ENCODE data around the gene ZNF773. TPM values are rescaled to one million over a fixed set of nuclear protein-coding genes. Genes with fewer than 3 reads are reported as not detected.
A peak's percentile ranks its signal among the peaks of the same experiment; 100 is the strongest.
"Not testable (repeated sequence)": the region's sequence is repeated elsewhere in the genome, so short reads cannot be mapped to it uniquely, and the experiment has no call there.

ZNF773 gene
- total RNA-seq (6.9 and 8.0 TPM in 2 replicates), polyA plus RNA-seq (5.0 and 6.6 TPM in 2 replicates)

GRCh38 chr19:57499680-57500395 is at the start of gene ZNF773:
TSS of gene ZNF773 (plus strand) at chr19:57499938. CDS start at chr19:57500081, 143 bp downstream.
- not testable (repeated sequence) for H3K36me3 ChIP-seq (replicated peaks; ENCODE audit: insufficient read depth, low read depth); H3K9me2 ChIP-seq (replicated peaks; ENCODE audit: insufficient read depth); H3K27me3 ChIP-seq; H4K20me1 ChIP-seq (ENCODE audit: insufficient read depth, poor library complexity, severe bottlenecking); H3K9me3 ChIP-seq (ENCODE audit: low read depth); H3K4me1 ChIP-seq (ENCODE audit: insufficient read depth)
- H3K79me2 ChIP-seq = peaks cover 26% of the 10 kb centered on the region
- H3K27ac ChIP-seq = peak within 1 kb of the TSS; percentile 89
- peak; percentile 96 for DNase-seq (ENCODE audit: low spot score)
- WGBS (ENCODE audit: low lambda C conversion rate, missing lambda C conversion rate) = 1% methylated on average over 59 of the region's 69 CpGs
- H3K4me3 ChIP-seq = peak within 1 kb of the TSS; percentile 46
- peak within 1 kb of the TSS; percentile 37 for H2AFZ ChIP-seq
- H3K4me2 ChIP-seq = peak within 1 kb of the TSS; percentile 85

- no peaks in the 10 kb centered on the region for H4K20me1 ChIP-seq (ENCODE audit: insufficient read depth, poor library complexity, severe bottlenecking)
- no peaks in the 10 kb centered on the region for H3K4me1 ChIP-seq (ENCODE audit: insufficient read depth)
- H3K79me2 ChIP-seq = no peaks in the 10 kb centered on the region
- H2AFZ ChIP-seq = no peak overlapping the region
- 94% methylated on average over 3 of the region's 3 CpGs for WGBS (ENCODE audit: low lambda C conversion rate, missing lambda C conversion rate)
- no peak for DNase-seq (ENCODE audit: low spot score)
- no peaks in the 10 kb centered on the region for H3K27me3 ChIP-seq
- H3K27ac ChIP-seq = no peak overlapping the region
- no peak overlapping the region for H3K4me2 ChIP-seq
- no peaks in the 10 kb centered on the region for H3K36me3 ChIP-seq (replicated peaks; ENCODE audit: insufficient read depth, low read depth)
- no peak overlapping the region for H3K4me3 ChIP-seq
- TF ChIP-seq EZH2phosphoT487 (IDR thresholded peaks at IDR 0.05; ENCODE audit: low read depth, severe bottlenecking, unreplicated experiment) (no peak), EZH2 (IDR thresholded peaks at IDR 0.05; ENCODE audit: borderline replicate concordance) (no peak)
- TF ChIP-seq, protein P1, sequence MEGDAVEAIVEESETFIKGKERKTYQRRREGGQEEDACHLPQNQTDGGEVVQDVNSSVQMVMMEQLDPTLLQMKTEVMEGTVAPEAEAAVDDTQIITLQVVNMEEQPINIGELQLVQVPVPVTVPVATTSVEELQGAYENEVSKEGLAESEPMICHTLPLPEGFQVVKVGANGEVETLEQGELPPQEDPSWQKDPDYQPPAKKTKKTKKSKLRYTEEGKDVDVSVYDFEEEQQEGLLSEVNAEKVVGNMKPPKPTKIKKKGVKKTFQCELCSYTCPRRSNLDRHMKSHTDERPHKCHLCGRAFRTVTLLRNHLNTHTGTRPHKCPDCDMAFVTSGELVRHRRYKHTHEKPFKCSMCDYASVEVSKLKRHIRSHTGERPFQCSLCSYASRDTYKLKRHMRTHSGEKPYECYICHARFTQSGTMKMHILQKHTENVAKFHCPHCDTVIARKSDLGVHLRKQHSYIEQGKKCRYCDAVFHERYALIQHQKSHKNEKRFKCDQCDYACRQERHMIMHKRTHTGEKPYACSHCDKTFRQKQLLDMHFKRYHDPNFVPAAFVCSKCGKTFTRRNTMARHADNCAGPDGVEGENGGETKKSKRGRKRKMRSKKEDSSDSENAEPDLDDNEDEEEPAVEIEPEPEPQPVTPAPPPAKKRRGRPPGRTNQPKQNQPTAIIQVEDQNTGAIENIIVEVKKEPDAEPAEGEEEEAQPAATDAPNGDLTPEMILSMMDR (IDR thresholded peaks at IDR 0.05; ENCODE audit: poor library complexity) = no peak
- no peaks in the 10 kb centered on the region for H3K9me3 ChIP-seq (ENCODE audit: low read depth)
- no peaks in the 10 kb centered on the region for H3K9me2 ChIP-seq (replicated peaks; ENCODE audit: insufficient read depth)
Measured at GRCh38 chr19:57452307-57452706, 47.4 kb upstream of the ZNF773 start.

DNA sequence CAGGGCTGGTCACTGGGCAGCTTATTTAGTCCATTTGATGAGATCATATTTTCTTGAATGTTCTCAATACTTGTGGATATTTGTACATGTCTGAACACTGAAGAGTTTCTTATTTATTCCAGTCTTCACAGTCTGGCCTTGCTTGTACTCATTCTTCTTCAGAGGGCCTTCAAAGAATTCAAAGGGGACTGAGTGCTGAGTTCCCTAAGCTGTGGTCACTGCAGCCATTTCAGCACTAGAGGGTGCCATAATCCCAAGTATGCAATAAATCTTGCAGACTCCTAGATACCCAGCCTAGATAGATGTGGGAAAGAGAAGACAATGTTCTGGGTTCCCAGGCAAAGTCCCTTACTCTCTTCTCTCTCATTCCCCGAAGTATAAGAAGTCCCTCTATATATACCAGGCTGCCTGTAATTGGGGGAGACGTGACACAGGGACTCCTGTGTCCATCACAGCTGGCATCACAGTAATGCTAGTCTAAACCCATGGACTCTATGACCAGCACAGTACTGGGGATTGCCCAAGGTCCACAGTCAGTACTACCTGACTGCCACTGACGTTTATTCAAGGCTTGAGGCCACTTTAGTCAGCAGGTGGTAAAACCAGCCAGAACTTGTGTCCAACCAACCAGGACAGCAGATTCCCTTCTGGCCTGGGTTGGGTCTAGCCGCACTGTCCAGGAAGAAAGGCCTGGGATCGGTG is 33.9 kb upstream of the ZNF773 start:
- Histone ChIP-seq H3K4me3 (no peak overlapping the region), H3K36me3 (replicated peaks; ENCODE audit: insufficient read depth, low read depth) (peaks cover 5% of the 10 kb centered on the region), H3K4me1 (ENCODE audit: insufficient read depth) (no peaks in the 10 kb centered on the region), H4K20me1 (ENCODE audit: insufficient read depth, poor library complexity, severe bottlenecking) (no peaks in the 10 kb centered on the region), H3K9me3 (ENCODE audit: low read depth) (peaks cover 62% of the 10 kb centered on the region), H3K9me2 (replicated peaks; ENCODE audit: insufficient read depth) (no peaks in the 10 kb centered on the region), H2AFZ (no peak overlapping the region), H3K4me2 (no peak overlapping the region), H3K27ac (no peak overlapping the region), H3K27me3 (no peaks in the 10 kb centered on the region), H3K79me2 (peaks cover 26% of the 10 kb centered on the region)
- no peak for DNase-seq (ENCODE audit: low spot score)
- TF ChIP-seq, protein P1 (IDR thresholded peaks at IDR 0.05; ENCODE audit: poor library complexity) = peak; percentile 4
- no peak for TF ChIP-seq EZH2 (IDR thresholded peaks at IDR 0.05; ENCODE audit: borderline replicate concordance)
- 96% methylated on average over 5 of the region's 5 CpGs for WGBS (ENCODE audit: low lambda C conversion rate, missing lambda C conversion rate)

DNA sequence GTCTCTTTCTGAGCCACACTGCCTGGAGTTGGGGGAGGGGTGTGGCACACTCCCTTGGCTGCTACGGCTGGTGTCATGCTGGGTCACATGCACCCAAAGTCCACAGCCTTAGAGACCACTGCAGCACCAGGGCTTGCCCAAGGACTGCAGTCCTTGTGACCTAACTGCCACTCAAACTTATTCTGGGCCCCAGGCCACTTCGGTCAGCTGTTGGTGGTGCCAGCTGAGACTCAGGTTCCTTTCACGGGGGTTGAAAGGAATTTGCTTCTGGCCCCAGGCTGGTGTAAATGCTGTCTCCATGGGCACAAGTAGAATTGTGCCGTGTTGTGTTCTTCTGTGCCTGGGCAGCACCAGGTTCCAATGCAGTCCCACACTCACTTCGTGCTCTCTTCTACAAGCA is 33.2 kb upstream of the ZNF773 start:
- Histone ChIP-seq H2AFZ (no peak overlapping the region), H3K27ac (no peak overlapping the region), H3K9me2 (replicated peaks; ENCODE audit: insufficient read depth) (no peaks in the 10 kb centered on the region), H3K4me3 (no peak overlapping the region), H4K20me1 (ENCODE audit: insufficient read depth, poor library complexity, severe bottlenecking) (no peaks in the 10 kb centered on the region), H3K4me1 (ENCODE audit: insufficient read depth) (no peaks in the 10 kb centered on the region), H3K36me3 (replicated peaks; ENCODE audit: insufficient read depth, low read depth) (peaks cover 5% of the 10 kb centered on the region), H3K4me2 (no peak overlapping the region), H3K79me2 (peaks cover 33% of the 10 kb centered on the region), H3K27me3 (no peaks in the 10 kb centered on the region), H3K9me3 (ENCODE audit: low read depth) (peaks cover 62% of the 10 kb centered on the region)
- no peak for DNase-seq (ENCODE audit: low spot score)
- TF ChIP-seq EZH2 (IDR thresholded peaks at IDR 0.05; ENCODE audit: borderline replicate concordance) = no peak
- TF ChIP-seq EZH2phosphoT487 (IDR thresholded peaks at IDR 0.05; ENCODE audit: low read depth, severe bottlenecking, unreplicated experiment) = no peak
- TF ChIP-seq, protein P1 (IDR thresholded peaks at IDR 0.05; ENCODE audit: poor library complexity) = no peak
- over 99% methylated on average over 5 of the region's 5 CpGs for WGBS (ENCODE audit: low lambda C conversion rate, missing lambda C conversion rate)
